DND-41 (cell line): ENCODE results near the gene ARL6IP1.
"Not testable (repeated sequence)": the region's sequence is repeated elsewhere in the genome, so short reads cannot be mapped to it uniquely, and the experiment has no call there.

Experiments used
- CTCF ChIP-seq: IDR thresholded peaks from 2 replicates; pipeline ENCODE4 v1.5.1; 2012; ENCODE audit warnings: borderline replicate concordance, low read length, moderate library complexity, mild to moderate bottlenecking; ENCODE audit not compliant: poor library complexity, severe bottlenecking; ENCODE audit errors: extremely low read depth
- EZH2 ChIP-seq: IDR thresholded peaks from 3 replicates; pipeline ENCODE4 v1.6.1; 2012; ENCODE audit warnings: borderline replicate concordance, low read depth, mild to moderate bottlenecking, moderate library complexity, low read length, inconsistent platforms; ENCODE audit not compliant: severe bottlenecking

DNA sequence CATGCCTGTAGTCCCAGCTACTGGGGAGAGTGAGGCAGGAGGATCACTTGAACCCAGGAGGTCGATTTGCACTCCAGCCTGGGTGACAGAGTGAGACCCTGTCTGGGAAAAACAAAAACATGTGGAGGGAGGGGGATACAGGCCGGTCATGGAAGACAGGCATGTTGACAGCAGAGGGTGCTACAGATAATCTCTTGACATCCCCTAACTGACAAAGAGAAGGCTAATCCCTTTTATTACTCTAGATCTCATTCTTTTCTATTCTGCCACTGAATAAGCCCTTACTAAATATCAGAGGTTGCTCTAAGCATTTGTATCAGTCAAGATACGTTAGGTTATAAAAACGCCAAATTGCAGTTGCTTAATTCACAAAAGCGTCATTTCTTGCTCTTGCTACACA lies 25.0 kb downstream of the ARL6IP1 start:
- not testable (repeated sequence) for TF ChIP-seq CTCF, EZH2
